Body of pancreas (tissue), 4 donors: ENCODE results near the gene XRCC5. TPM values are rescaled to one million over a fixed set of nuclear protein-coding genes. Genes with fewer than 3 reads are reported as not detected.

ENCODE experiments used
- ATAC-seq: fragments of 150-250 bp; one replicate; pipeline ENCODE4 v1.9.1; 2016
- DNase-seq, 4 donors: peaks; one replicate each; pipeline ENCODE4 v3.0.0-alpha.2; 2019
- H3K27ac ChIP-seq, 4 donors: fragments of 200-600 bp; sonication (generic); 1 replicate in 3 of 4; 2 replicates in 1 of 4; pipeline versions ENCODE4 v1.5.1 to v1.6.1; 2016 to 2019; ENCODE audit warnings: mild to moderate bottlenecking in 1 of 4, mixed read lengths in 1 of 4, moderate library complexity in 1 of 4
- H3K27me3 ChIP-seq, 2 donors: fragments of 200-600 bp; sonication (generic); one replicate each; pipeline ENCODE4 v1.6.0; 2016; ENCODE audit warnings: mild to moderate bottlenecking in 1 of 2
- H3K36me3 ChIP-seq, 2 donors: fragments of 200-600 bp; sonication (generic); replicated peaks in 1 of 2; 2 replicates each; pipeline ENCODE4 v1.5.1; 2016; ENCODE audit warnings: low read depth in 2 of 2; ENCODE audit not compliant: insufficient read depth in 1 of 2
- H3K4me1 ChIP-seq: fragments of 200-600 bp; sonication (generic); one replicate; pipeline ENCODE4 v1.6.0; 2016
- H3K4me3 ChIP-seq, 2 donors: fragments of 200-600 bp; sonication (generic); 1 replicate in 1 of 2; 2 replicates in 1 of 2; pipeline ENCODE4 v1.5.1; 2016 to 2019
- H3K9me3 ChIP-seq, 3 donors: fragments of 200-600 bp; sonication (generic); 1 replicate in 2 of 3; 2 replicates in 1 of 3; pipeline ENCODE4 v1.5.1; 2016
- CTCF ChIP-seq, 7 experiments: fragments of 450-650 bp in 4 of 7; fragments of 200-600 bp in 3 of 7; sonication (generic) in 3 of 7; IDR thresholded peaks; one replicate each; pipeline ENCODE4 v1.5.1; 2016 to 2019; ENCODE audit warnings: antibody characterized with exemption in 7 of 7
- POLR2A ChIP-seq, 3 donors: fragments of 450-650 bp; IDR thresholded peaks; one replicate each; pipeline ENCODE4 v1.6.1; 2016; ENCODE audit warnings: antibody characterized with exemption in 3 of 3, mild to moderate bottlenecking in 2 of 3
- WGBS, 2 donors: methylation state at CpG; one replicate each; pipeline ENCODE4 v1.1.5; 2017; 5-methylcytosine and 5-hydroxymethylcytosine counted together
- intact Hi-C: fragments of 100-400 bp; cut with DNase I; formaldehyde crosslinking; loops from one replicate; pipeline ENCODE4 v1.15.1; 2023
- total RNA-seq, 2 donors: library from RNA; depleted of rRNA; stranded (reverse); fragments of >200 nt; gene quantifications; one replicate each; pipeline ENCODE4 v1.1.0, GENCODE V29; 2016

Gene XRCC5
- total RNA-seq, 2 donors from 2014 or later: 74.2 to 74.7 TPM

GRCh38 chr2:216169087-216169486, 59.9 kb downstream of the XRCC5 start:
- Histone ChIP-seq H3K27ac (no peak overlapping the region), H3K36me3 (peaks cover 0 to 7% of the 10 kb centered on the region in 2 donors)

GRCh38 chr2:216170076-216170763, 61.1 kb downstream of the XRCC5 start:
- no peak overlapping the region for H3K4me3 ChIP-seq
- H3K27me3 ChIP-seq: no peaks in the 10 kb centered on the region
- WGBS, 2 donors: 82 to 87% methylated on average over 4 of the region's 4 CpGs
- no peaks in the 10 kb centered on the region for H3K9me3 ChIP-seq
- no peak overlapping the region for H3K27ac ChIP-seq
- TF ChIP-seq CTCF (IDR thresholded peaks at IDR 0.05) (no peak), POLR2A (IDR thresholded peaks at IDR 0.05) (no peak)
- peaks cover 0 to 7% of the 10 kb centered on the region in 2 donors for H3K36me3 ChIP-seq
- intact Hi-C loops: no loop called here
- ATAC-seq (no peak), DNase-seq (no peak)
- H3K4me1 ChIP-seq: no peaks in the 10 kb centered on the region

More at GRCh38 chr2:216169087-216169486, 59.9 kb downstream of the XRCC5 start:
- no peak for TF ChIP-seq CTCF (IDR thresholded peaks at IDR 0.05)
- no peak for TF ChIP-seq POLR2A (IDR thresholded peaks at IDR 0.05)
- 89 to 95% methylated on average over 3 of the region's 3 CpGs for WGBS, 2 donors
- no peak overlapping the region for H3K4me3 ChIP-seq
- no peak for DNase-seq
- no peaks in the 10 kb centered on the region for H3K4me1 ChIP-seq
- H3K27me3 ChIP-seq: no peaks in the 10 kb centered on the region
- no peaks in the 10 kb centered on the region for H3K9me3 ChIP-seq
- no peak for ATAC-seq
- intact Hi-C loops: no loop called here

GRCh38 chr2:216171011-216171410, 61.9 kb downstream of the XRCC5 start:
- Histone ChIP-seq H3K27ac (no peak overlapping the region), H3K9me3 (no peaks in the 10 kb centered on the region), H3K4me1 (no peaks in the 10 kb centered on the region), H3K36me3 (peaks cover 0 to 5% of the 10 kb centered on the region in 2 donors), H3K27me3 (no peaks in the 10 kb centered on the region), H3K4me3 (no peak overlapping the region)
- ATAC-seq (no peak), DNase-seq (no peak)
- WGBS, 2 donors: 85 to 90% methylated on average over 3 of the region's 3 CpGs
- TF ChIP-seq CTCF (IDR thresholded peaks at IDR 0.05): no peak
- TF ChIP-seq POLR2A (IDR thresholded peaks at IDR 0.05): no peak
- intact Hi-C loops: no loop called here

GRCh38 chr2:216172493-216172892, 63.3 kb downstream of the XRCC5 start:
- 95 to 97% methylated on average over 7 of the region's 7 CpGs for WGBS, 2 donors
- DNase-seq (no peak), ATAC-seq (no peak)
- intact Hi-C loops: no loop called here
- H3K27me3 ChIP-seq: no peaks in the 10 kb centered on the region
- TF ChIP-seq POLR2A (IDR thresholded peaks at IDR 0.05) (no peak), CTCF (IDR thresholded peaks at IDR 0.05) (no peak)
- H3K9me3 ChIP-seq: no peaks in the 10 kb centered on the region
- no peak overlapping the region for H3K4me3 ChIP-seq
- H3K27ac ChIP-seq: no peak overlapping the region
- H3K4me1 ChIP-seq: no peaks in the 10 kb centered on the region
- H3K36me3 ChIP-seq: peaks cover 0 to 5% of the 10 kb centered on the region in 2 donors

GRCh38 chr2:216179015-216179414, 69.9 kb downstream of the XRCC5 start:
- Histone ChIP-seq H3K27ac (no peak overlapping the region), H3K4me3 (no peak overlapping the region), H3K9me3 (no peaks in the 10 kb centered on the region), H3K27me3 (no peaks in the 10 kb centered on the region), H3K36me3 (no peaks in the 10 kb centered on the region), H3K4me1 (no peaks in the 10 kb centered on the region)
- intact Hi-C loops: no loop called here
- DNase-seq (no peak), ATAC-seq (no peak)
- TF ChIP-seq CTCF (IDR thresholded peaks at IDR 0.05) (no peak), POLR2A (IDR thresholded peaks at IDR 0.05) (no peak)
- WGBS, 2 donors: 85 to 90% methylated on average over 1 of the region's 1 CpG
